Caco-2 (cell line): ENCODE data around the gene TRPM1. TPM values are rescaled to one million over a fixed set of nuclear protein-coding genes. Genes with fewer than 3 reads are reported as not detected.

Experiments
- BruUV-seq: library from RNA; stranded (reverse); fragments of 400-500 nt; replicated peaks from 2 replicates; lab custom pipeline; 2021; lab: Mats Ljungman, UMichigan
- CTCF ChIA-PET: fragments of 300-600 bp; sonication (Branson Sonifier 250); formaldehyde crosslinking; loops from one replicate; lab custom pipeline; 2022; ENCODE audit warnings: antibody characterized with exemption; lab: Charles Lee
- POLR2A ChIA-PET: fragments of 300-600 bp; sonication (Branson Sonifier 250); formaldehyde crosslinking; loops from one replicate; lab custom pipeline; 2022; ENCODE audit warnings: antibody characterized with exemption; lab: Charles Lee
- DNase-seq, 2 experiments: peaks; one replicate each; pipeline versions ENCODE4 v3.0.0 to v3.0.0-alpha.2; 2020 to 2022
- H3K27me3 ChIP-seq: replicated peaks from 2 replicates; pipeline ENCODE4 v1.6.0; 2011; ENCODE audit warnings: low read length; ENCODE audit not compliant: control insufficient read depth, insufficient read depth
- H3K36me3 ChIP-seq: 2 replicates; pipeline ENCODE4 v1.5.1; 2011; ENCODE audit warnings: low read length; ENCODE audit not compliant: control insufficient read depth, insufficient read depth
- H3K4me1 ChIP-seq: fragments of 250-450 bp; sonication (Bioruptor Pico); 2 replicates; pipeline ENCODE4 v1.5.1; 2020; ENCODE audit warnings: mild to moderate bottlenecking
- H3K4me3 ChIP-seq: 2 replicates; pipeline ENCODE4 v1.5.1; 2011; ENCODE audit warnings: low read depth, mild to moderate bottlenecking, control low read depth, low read length
- H3K9me3 ChIP-seq: fragments of 250-450 bp; sonication (Bioruptor Pico); 2 replicates; pipeline ENCODE4 v1.5.1; 2020; ENCODE audit warnings: mild to moderate bottlenecking, moderate library complexity
- H3K27ac Mint-ChIP-seq: one replicate; pipeline ENCODE4 v1.8.0; 2022; ENCODE audit warnings: mixed read lengths; ENCODE audit not compliant: unreplicated experiment
- H3K27me3 Mint-ChIP-seq: one replicate; pipeline ENCODE4 v1.8.0; 2022; ENCODE audit warnings: mixed read lengths; ENCODE audit not compliant: insufficient read depth, unreplicated experiment
- H3K36me3 Mint-ChIP-seq: one replicate; pipeline ENCODE4 v1.8.0; 2022; ENCODE audit warnings: mild to moderate bottlenecking, mixed read lengths; ENCODE audit not compliant: insufficient read depth, unreplicated experiment
- H3K4me1 Mint-ChIP-seq: one replicate; pipeline ENCODE4 v1.8.0; 2022; ENCODE audit warnings: low read depth, mixed read lengths; ENCODE audit not compliant: unreplicated experiment
- H3K4me3 Mint-ChIP-seq: one replicate; pipeline ENCODE4 v1.8.0; 2022; ENCODE audit warnings: mild to moderate bottlenecking, moderate library complexity, mixed read lengths; ENCODE audit not compliant: unreplicated experiment
- H3K9me3 Mint-ChIP-seq: one replicate; pipeline ENCODE4 v1.8.0; 2022; ENCODE audit warnings: mixed read lengths; ENCODE audit not compliant: unreplicated experiment
- intact Hi-C: fragments of 100-400 bp; cut with micrococcal nuclease; formaldehyde crosslinking; loops from one replicate; pipeline ENCODE4 v1.10.0; 2022; ENCODE audit not compliant: unreplicated experiment
- total RNA-seq: library from RNA; stranded (reverse); gene quantifications from 2 replicates; pipeline ENCODE4 v1.2.3, GENCODE V29; 2022
- TF ChIP-seq, protein P1 (sequence below), 2 experiments: fragments of 200-600 bp in 1 of 2; IDR thresholded peaks; 1 replicate in 1 of 2; 2 replicates in 1 of 2; pipeline versions ENCODE4 v1.5.1 to v1.8.0; 2011 to 2022; ENCODE audit warnings: antibody characterized with exemption in 1 of 2, control low read depth in 1 of 2, inconsistent platforms in 1 of 2, low read depth in 1 of 2, low read length in 1 of 2, mild to moderate bottlenecking in 1 of 2, moderate library complexity in 1 of 2; ENCODE audit not compliant: insufficient read depth in 1 of 2, severe bottlenecking in 1 of 2, unreplicated experiment in 1 of 2

Gene TRPM1
- total RNA-seq, 1 experiment from 2014 or later = not detected

DNA sequence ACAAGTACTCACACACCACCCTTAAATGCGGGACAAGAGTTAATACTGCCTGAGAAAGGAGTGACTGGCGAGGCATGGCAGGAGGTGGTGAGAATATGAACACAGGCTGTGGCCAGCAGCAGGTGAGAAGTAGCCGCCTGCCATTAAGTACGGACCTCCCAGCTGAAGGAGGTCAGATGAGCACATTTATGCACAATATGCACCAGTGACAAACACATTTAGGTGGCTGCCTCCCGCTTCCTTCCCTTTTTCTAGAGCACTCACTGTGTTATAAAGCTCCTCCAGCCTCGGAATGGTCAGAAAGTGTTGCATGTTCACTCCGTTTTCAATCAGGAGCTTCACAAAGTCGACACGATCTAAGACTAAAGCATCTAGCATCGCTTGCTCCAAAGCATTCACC lies 52.4 kb downstream of the TRPM1 start:
- TF ChIP-seq, protein P1, sequence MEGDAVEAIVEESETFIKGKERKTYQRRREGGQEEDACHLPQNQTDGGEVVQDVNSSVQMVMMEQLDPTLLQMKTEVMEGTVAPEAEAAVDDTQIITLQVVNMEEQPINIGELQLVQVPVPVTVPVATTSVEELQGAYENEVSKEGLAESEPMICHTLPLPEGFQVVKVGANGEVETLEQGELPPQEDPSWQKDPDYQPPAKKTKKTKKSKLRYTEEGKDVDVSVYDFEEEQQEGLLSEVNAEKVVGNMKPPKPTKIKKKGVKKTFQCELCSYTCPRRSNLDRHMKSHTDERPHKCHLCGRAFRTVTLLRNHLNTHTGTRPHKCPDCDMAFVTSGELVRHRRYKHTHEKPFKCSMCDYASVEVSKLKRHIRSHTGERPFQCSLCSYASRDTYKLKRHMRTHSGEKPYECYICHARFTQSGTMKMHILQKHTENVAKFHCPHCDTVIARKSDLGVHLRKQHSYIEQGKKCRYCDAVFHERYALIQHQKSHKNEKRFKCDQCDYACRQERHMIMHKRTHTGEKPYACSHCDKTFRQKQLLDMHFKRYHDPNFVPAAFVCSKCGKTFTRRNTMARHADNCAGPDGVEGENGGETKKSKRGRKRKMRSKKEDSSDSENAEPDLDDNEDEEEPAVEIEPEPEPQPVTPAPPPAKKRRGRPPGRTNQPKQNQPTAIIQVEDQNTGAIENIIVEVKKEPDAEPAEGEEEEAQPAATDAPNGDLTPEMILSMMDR (IDR thresholded peaks at IDR 0.05; ENCODE audit: insufficient read depth in 1 of 2, low read depth in 1 of 2, low read length in 1 of 2, severe bottlenecking in 1 of 2, unreplicated experiment in 1 of 2) = no peak
- peaks cover 4% of the 10 kb centered on the region; the same call in 1 of the 2 replicates for H3K4me1 ChIP-seq
- H3K27me3 ChIP-seq = no peaks in the 10 kb centered on the region
- no peak overlapping the region for H3K4me3 ChIP-seq
- Mint-ChIP-seq H3K36me3 (no peaks in the 10 kb centered on the region), H3K27ac (no peak overlapping the region), H3K4me3 (no peak overlapping the region), H3K27me3 (no peaks in the 10 kb centered on the region), H3K4me1 (no peaks in the 10 kb centered on the region), H3K9me3 (no peaks in the 10 kb centered on the region)
- BruUV-seq = no TSS peak
- no peaks in the 10 kb centered on the region for H3K36me3 ChIP-seq
- H3K9me3 ChIP-seq = no peaks in the 10 kb centered on the region
- POLR2A ChIA-PET = no interaction called here
- intact Hi-C loops = no loop called here
- no peak for DNase-seq
- CTCF ChIA-PET = interaction anchor here (1.0 kb wide), 1 partner anchor 80 kb away, joined by 4 read pairs; no protein-coding TSS in a partner anchor

- H3K4me3 ChIP-seq = no peak overlapping the region
- BruUV-seq = no TSS peak
- Mint-ChIP-seq H3K36me3 (no peaks in the 10 kb centered on the region), H3K27me3 (no peaks in the 10 kb centered on the region), H3K4me1 (no peaks in the 10 kb centered on the region), H3K27ac (no peak overlapping the region), H3K4me3 (no peak overlapping the region), H3K9me3 (no peaks in the 10 kb centered on the region)
- no peaks in the 10 kb centered on the region for H3K9me3 ChIP-seq
- TF ChIP-seq, protein P1 (IDR thresholded peaks at IDR 0.05; ENCODE audit: insufficient read depth in 1 of 2, low read depth in 1 of 2, low read length in 1 of 2, severe bottlenecking in 1 of 2, unreplicated experiment in 1 of 2) = no peak
- DNase-seq = no peak
- intact Hi-C loops = no loop called here
- no peaks in the 10 kb centered on the region for H3K36me3 ChIP-seq
- H3K27me3 ChIP-seq = no peaks in the 10 kb centered on the region
- CTCF ChIA-PET = interaction anchor here (0.6 kb wide), 1 partner anchor 50 kb away, joined by 4 read pairs; no protein-coding TSS in a partner anchor
- peaks cover 4% of the 10 kb centered on the region; the same call in 1 of the 2 replicates for H3K4me1 ChIP-seq
- POLR2A ChIA-PET = no interaction called here
These were observed 54.1 kb downstream of the TRPM1 start for GRCh38 chr15:31047437-31047836.

GRCh38 chr15:31046759-31047359 lies 54.7 kb downstream of the TRPM1 start:
- no TSS peak for BruUV-seq
- TF ChIP-seq, protein P1 (IDR thresholded peaks at IDR 0.05; ENCODE audit: insufficient read depth in 1 of 2, low read depth in 1 of 2, low read length in 1 of 2, severe bottlenecking in 1 of 2, unreplicated experiment in 1 of 2) = no peak
- Mint-ChIP-seq H3K36me3 (no peaks in the 10 kb centered on the region), H3K27ac (no peak overlapping the region), H3K4me1 (no peaks in the 10 kb centered on the region), H3K9me3 (no peaks in the 10 kb centered on the region), H3K4me3 (no peak overlapping the region), H3K27me3 (no peaks in the 10 kb centered on the region)
- ChIA-PET POLR2A (no interaction called here), CTCF (no interaction called here)
- no peak overlapping the region for H3K4me3 ChIP-seq
- peaks cover 4% of the 10 kb centered on the region; the same call in 1 of the 2 replicates for H3K4me1 ChIP-seq
- intact Hi-C loops = no loop called here
- H3K27me3 ChIP-seq = no peaks in the 10 kb centered on the region
- no peaks in the 10 kb centered on the region for H3K36me3 ChIP-seq
- H3K9me3 ChIP-seq = no peaks in the 10 kb centered on the region
- DNase-seq = no peak
